ENCODE results near the gene FASTKD3.
"Not testable (repeated sequence)": the region's sequence is repeated elsewhere in the genome, so short reads cannot be mapped to it uniquely, and the experiment has no call there.

The FASTKD3 gene

GRCh38 chr5:7868773-7869473 is at the start of gene FASTKD3, which contains the start of gene MTRR:
FASTKD3 (minus strand) TSS chr5:7869031; CDS start chr5:7868083, 948 bp downstream.
MTRR (plus strand) TSS chr5:7869148; CDS start chr5:7870795, 1,647 bp downstream.
- DNase-seq (ENCODE audit: low read depth): peak; percentile 80

DNA sequence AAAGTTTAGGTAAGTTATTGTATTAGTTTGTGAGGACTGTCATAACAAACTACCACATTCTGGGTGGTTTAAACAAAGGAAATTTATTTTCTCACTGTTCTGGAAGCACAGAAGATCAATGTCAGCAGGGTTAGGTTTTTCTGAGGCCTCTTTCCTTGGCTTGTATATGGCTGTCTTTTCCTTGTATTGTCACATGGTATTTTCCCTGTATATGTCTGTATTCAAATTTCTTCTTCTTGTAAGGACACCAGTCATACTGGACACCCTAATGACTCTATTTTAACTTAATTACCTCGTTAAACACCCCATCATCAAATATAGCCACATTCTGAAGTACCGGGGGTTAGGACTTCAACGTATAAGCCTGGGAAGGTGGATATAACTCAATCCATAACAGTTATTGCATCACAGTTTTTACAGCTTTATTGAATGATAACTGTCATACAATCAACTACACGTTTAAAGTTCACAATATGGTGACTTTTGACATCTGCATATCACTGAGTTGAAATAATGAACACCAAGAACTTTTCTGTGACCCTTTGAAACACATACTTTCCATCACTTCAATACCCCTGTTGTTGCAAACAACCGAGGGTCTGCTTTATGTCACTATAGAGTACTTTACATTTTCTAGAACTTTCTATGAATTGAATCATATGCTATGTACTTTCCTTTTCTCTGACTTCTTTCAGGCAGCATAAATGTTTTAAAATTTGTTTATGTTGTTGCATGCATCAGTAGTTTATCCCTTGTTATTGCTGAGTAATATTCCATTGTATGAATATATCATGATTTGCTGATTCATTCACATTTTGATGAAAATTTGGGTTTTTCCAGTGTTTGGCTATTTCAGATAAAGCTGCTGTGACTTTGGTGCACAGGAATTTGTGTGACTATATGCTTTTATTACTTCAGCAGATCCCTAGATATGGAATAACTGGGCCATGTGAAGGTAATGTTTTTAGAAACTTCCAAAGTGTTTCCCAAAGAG is 48.6 kb upstream of the FASTKD3 start:
- DNase-seq (ENCODE audit: low read depth): no peak

DNA sequence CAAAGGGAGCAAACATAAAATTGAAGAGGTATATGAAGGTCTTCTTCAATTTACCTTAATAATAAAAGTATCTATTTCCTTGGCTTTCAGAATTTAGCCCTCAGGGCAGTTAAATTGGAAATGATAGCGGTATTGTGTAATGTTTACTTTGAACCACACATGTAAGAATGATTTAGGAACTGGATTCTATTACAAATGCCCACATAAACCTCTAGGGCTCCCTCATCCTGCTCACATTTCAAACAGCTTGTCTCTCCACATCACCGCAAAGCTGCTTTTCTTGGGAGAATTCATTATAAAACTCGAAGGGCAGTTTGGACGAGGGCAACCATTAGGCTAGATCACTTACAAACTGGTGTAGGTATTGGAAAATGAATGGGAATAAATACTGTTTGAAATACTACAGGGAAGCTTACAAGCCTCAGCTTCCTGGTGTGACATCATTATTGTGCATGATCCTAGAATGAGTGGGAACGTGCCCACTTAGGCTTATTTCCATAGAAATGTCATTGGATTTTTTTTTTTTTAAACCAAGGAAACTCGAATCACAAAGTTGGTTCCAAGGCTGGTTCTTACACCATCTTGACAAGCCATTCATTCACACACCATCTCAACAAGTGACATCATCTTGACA is 47.5 kb upstream of the FASTKD3 start:
- no peak for DNase-seq (ENCODE audit: low read depth)

GRCh38 chr5:7911429-7911771 is 42.6 kb upstream of the FASTKD3 start:
- not testable (repeated sequence) for DNase-seq (ENCODE audit: low read depth)

GRCh38 chr5:7910738-7911428 is 42.1 kb upstream of the FASTKD3 start:
- DNase-seq (ENCODE audit: low read depth): no peak

DNA sequence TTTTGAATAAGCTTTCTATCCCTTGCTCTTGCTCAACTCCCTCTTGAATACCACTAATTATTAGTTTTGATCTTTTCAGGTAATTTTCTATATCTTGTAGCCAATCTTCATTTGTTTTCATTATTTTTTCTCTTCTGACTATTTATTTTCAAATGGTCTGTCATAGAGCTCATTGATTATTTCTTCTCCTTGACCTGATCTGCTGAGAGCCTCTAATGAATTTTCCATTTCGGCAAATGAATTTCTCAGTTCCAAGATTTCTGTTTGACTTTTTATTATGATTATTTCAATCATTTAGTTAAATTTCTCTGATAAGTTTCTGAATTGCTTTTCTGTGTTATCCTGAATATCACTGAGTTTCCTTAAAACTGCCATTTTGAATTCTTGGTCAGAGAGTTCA is 39.5 kb upstream of the FASTKD3 start:
- DNase-seq (ENCODE audit: low read depth): no peak

DNA sequence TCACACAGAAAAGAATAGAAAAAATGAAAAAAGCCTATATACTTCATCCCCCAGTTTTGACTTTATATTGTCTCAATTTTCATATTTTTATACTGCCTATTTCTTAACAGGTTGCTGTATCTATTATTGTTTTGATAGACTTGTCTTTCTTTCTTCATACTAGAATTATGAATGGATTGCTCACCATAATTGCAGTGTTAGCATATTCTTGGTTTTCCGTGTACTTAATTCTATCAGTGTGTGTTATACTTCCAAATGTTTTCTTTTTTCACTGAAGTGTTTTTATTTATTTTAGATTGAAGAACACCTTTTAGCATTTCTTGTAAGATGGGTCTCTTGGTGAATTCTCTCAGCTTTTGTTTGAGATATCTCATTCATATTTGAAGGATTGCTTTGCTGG is 38.8 kb upstream of the FASTKD3 start:
- DNase-seq (ENCODE audit: low read depth): no peak

GRCh38 chr5:7904170-7904569 is 35.3 kb upstream of the FASTKD3 start:
- no peak for DNase-seq (ENCODE audit: low read depth)

DNA sequence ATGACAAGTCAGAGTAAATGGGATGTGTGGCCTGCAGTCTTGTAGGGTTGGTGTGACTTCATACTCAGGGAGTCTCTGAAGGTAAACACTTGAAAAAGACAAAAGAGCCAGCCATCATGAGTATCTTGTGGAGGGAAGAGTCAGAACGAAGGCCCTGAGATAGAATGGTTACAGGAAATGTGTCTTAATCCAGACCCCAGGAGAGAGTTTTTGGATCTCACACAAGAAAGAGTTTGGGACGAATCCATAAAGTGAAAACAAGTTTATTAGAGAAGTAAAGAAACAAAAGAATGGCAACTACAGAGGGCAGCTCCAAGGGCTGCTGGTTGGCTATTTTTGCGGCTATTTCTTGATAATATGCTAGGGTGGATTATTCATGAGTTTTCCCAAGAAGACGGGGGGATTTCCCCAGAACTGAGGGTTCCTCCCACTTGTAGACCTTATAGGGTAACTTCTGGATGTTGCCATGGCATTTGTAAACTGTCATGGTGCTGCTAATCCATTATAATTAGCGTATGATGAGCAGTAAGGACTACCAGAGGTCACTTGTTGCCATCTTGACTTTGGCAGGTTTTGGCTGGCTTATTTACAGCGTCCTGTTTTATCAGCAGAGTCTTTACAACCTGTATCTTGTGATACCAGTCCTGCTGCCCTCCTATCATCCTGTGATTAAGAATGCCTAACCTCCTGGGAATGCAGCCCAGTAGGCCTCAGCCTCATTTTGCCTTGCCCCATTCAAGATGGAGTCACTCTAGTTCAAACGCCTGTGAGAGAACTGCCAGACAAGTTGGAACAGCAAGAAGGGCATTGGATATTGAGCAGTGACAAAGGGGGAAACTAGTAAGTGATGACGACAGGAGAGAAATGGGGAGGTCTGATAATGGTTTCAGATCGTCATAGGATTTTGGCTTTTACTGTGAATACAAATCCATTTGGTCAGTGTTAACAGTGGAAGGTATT is 34.1 kb upstream of the FASTKD3 start:
- DNase-seq (ENCODE audit: low read depth): no peak

GRCh38 chr5:7902201-7902600 is 33.4 kb upstream of the FASTKD3 start:
- DNase-seq (ENCODE audit: low read depth): no peak

GRCh38 chr5:7897014-7897600 is 28.3 kb upstream of the FASTKD3 start:
- no peak for DNase-seq (ENCODE audit: low read depth)

- no peak for DNase-seq (ENCODE audit: low read depth)
Observed at GRCh38 chr5:7894860-7895259, 26.0 kb upstream of the FASTKD3 start.

- no peak for DNase-seq (ENCODE audit: low read depth)
Observed at GRCh38 chr5:7894439-7894838, 25.6 kb upstream of the FASTKD3 start.

GRCh38 chr5:7888901-7889300 is 20.1 kb upstream of the FASTKD3 start:
- no peak for DNase-seq (ENCODE audit: low read depth)

DNA sequence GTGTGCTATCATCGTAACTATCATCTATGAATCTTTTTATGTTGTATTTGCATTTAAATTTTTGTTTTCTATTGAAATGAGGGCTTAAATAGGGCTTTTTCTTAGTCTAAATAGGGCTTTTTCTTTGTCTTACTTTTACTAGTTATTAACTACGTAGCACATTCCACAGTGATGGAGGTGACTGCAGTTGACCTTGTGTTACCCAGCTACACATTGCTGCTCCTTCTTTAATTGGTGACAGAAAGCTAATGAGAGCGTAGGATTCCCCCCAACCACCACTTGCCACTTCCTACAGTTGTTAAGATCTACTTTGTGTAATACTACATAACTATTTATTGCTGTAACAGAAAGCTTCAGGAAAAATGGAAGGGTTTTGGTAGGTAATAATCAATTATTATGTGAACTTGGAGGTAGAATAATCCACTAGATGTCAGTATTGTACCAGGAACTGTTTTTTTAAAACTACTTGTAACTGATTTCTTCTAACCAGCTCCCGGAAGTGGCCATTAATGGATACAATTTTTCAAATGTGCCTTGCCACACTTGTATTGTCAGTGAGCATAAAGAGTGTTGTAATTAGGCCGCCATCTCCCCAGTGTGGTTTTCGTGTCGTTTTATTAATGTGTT is 18.1 kb upstream of the FASTKD3 start:
- DNase-seq (ENCODE audit: low read depth): no peak

DNA sequence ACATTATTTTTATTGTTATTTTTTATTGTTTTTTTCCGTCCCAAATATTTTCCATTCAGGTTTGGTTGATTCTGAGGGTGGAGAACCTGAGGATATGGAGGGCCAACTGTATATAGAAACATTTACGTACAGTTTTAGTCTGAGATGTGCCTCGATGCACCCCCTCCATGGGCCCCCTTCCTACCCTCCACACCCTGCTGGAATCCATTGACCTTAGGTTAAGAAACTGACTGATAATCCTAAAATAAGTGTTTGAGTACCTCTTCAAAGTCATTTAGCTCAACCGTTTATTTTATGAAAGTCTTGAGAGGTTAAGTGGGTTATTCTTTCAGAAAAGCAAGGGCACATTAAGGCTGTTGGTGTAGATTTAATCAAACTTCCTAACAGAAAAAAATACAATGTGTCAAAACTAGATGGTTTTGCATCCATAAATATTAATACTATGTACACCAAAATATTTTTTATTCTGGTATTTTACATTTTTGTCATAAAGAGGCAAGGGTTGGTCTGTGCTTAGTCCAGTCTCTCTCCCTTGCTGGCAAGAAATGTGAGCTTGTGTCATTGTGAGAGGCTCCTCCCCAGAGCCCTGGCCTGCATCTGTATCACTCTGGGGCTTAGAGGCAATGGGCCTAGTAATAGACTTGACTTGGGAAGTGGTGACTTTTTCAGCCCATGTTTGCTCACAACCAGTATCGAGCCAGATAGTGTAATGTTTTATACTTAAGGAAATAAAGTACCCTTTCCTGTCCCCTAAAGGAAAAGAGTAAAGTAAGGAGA is 15.8 kb upstream of the FASTKD3 start:
- no peak for DNase-seq (ENCODE audit: low read depth)

- DNase-seq (ENCODE audit: low read depth): no peak
Observed at GRCh38 chr5:7882926-7883325, 14.1 kb upstream of the FASTKD3 start.

DNA sequence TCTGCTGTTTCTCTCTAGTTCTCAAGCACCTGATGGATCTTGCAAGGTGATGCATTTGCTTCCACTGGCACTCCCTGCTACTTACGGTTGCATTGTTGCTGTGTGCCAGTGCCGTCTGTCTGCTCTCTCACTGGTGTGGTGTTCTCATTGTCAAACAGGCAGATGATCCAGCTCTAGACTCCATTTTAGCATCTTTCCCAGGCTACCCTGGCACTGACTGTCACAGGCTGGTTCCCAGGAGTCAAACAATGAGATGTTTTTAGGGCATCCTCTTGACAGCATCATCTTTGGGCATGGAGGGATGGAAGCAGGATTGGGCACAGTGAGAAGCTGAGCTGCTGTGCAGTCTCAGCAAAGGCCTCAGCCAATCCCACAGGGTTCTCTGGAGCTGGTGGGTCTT is 13.0 kb upstream of the FASTKD3 start:
- DNase-seq (ENCODE audit: low read depth): no peak

DNA sequence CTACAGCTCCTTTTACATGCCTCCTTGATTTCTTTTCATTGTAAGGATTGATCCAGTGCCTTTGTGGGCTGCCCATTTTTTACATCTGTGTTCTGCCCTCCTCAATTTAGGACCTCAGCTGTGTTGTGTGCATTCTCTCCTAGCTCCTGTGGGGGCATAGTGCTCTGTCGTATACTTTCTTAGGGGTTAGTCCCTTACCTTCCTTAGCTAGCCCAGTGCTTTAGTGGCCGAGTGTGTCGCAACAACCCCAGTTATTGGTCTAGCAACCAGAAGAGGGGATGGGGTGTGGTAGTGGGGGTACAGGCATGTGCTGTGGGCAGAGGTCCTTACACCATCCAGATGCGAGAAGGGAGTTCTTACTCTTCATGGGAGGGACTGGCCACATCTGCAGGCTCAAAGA is 12.3 kb upstream of the FASTKD3 start:
- DNase-seq (ENCODE audit: low read depth): no peak
